Caco-2 (cell line): ENCODE measurements around the gene USP17L28. TPM values are rescaled to one million over a fixed set of nuclear protein-coding genes. Genes with fewer than 3 reads are reported as not detected.
"Not testable (repeated sequence)": the region's sequence is repeated elsewhere in the genome, so short reads cannot be mapped to it uniquely, and the experiment has no call there.

Source experiments
- BruUV-seq: library from RNA; stranded (reverse); fragments of 400-500 nt; replicated peaks from 2 replicates; lab custom pipeline; 2021; lab: Mats Ljungman, UMichigan
- CTCF ChIA-PET: fragments of 300-600 bp; sonication (Branson Sonifier 250); formaldehyde crosslinking; loops from one replicate; lab custom pipeline; 2022; ENCODE audit warnings: antibody characterized with exemption; lab: Charles Lee
- POLR2A ChIA-PET: fragments of 300-600 bp; sonication (Branson Sonifier 250); formaldehyde crosslinking; loops from one replicate; lab custom pipeline; 2022; ENCODE audit warnings: antibody characterized with exemption; lab: Charles Lee
- DNase-seq, 2 experiments: peaks; one replicate each; pipeline versions ENCODE4 v3.0.0 to v3.0.0-alpha.2; 2020 to 2022
- H3K27me3 ChIP-seq: replicated peaks from 2 replicates; pipeline ENCODE4 v1.6.0; 2011; ENCODE audit warnings: low read length; ENCODE audit not compliant: control insufficient read depth, insufficient read depth
- H3K36me3 ChIP-seq: 2 replicates; pipeline ENCODE4 v1.5.1; 2011; ENCODE audit warnings: low read length; ENCODE audit not compliant: control insufficient read depth, insufficient read depth
- H3K4me1 ChIP-seq: fragments of 250-450 bp; sonication (Bioruptor Pico); 2 replicates; pipeline ENCODE4 v1.5.1; 2020; ENCODE audit warnings: mild to moderate bottlenecking
- H3K4me3 ChIP-seq: 2 replicates; pipeline ENCODE4 v1.5.1; 2011; ENCODE audit warnings: low read depth, mild to moderate bottlenecking, control low read depth, low read length
- H3K9me3 ChIP-seq: fragments of 250-450 bp; sonication (Bioruptor Pico); 2 replicates; pipeline ENCODE4 v1.5.1; 2020; ENCODE audit warnings: mild to moderate bottlenecking, moderate library complexity
- H3K27ac Mint-ChIP-seq: one replicate; pipeline ENCODE4 v1.8.0; 2022; ENCODE audit warnings: mixed read lengths; ENCODE audit not compliant: unreplicated experiment
- H3K27me3 Mint-ChIP-seq: one replicate; pipeline ENCODE4 v1.8.0; 2022; ENCODE audit warnings: mixed read lengths; ENCODE audit not compliant: insufficient read depth, unreplicated experiment
- H3K36me3 Mint-ChIP-seq: one replicate; pipeline ENCODE4 v1.8.0; 2022; ENCODE audit warnings: mild to moderate bottlenecking, mixed read lengths; ENCODE audit not compliant: insufficient read depth, unreplicated experiment
- H3K4me1 Mint-ChIP-seq: one replicate; pipeline ENCODE4 v1.8.0; 2022; ENCODE audit warnings: low read depth, mixed read lengths; ENCODE audit not compliant: unreplicated experiment
- H3K4me3 Mint-ChIP-seq: one replicate; pipeline ENCODE4 v1.8.0; 2022; ENCODE audit warnings: mild to moderate bottlenecking, moderate library complexity, mixed read lengths; ENCODE audit not compliant: unreplicated experiment
- H3K9me3 Mint-ChIP-seq: one replicate; pipeline ENCODE4 v1.8.0; 2022; ENCODE audit warnings: mixed read lengths; ENCODE audit not compliant: unreplicated experiment
- CTCF ChIP-seq, 2 experiments: fragments of 200-600 bp in 1 of 2; IDR thresholded peaks; 1 replicate in 1 of 2; 2 replicates in 1 of 2; pipeline versions ENCODE4 v1.5.1 to v1.8.0; 2011 to 2022; ENCODE audit warnings: antibody characterized with exemption in 1 of 2, control low read depth in 1 of 2, inconsistent platforms in 1 of 2, low read depth in 1 of 2, low read length in 1 of 2, mild to moderate bottlenecking in 1 of 2, moderate library complexity in 1 of 2; ENCODE audit not compliant: insufficient read depth in 1 of 2, severe bottlenecking in 1 of 2, unreplicated experiment in 1 of 2
- intact Hi-C: fragments of 100-400 bp; cut with micrococcal nuclease; formaldehyde crosslinking; loops from one replicate; pipeline ENCODE4 v1.10.0; 2022; ENCODE audit not compliant: unreplicated experiment
- total RNA-seq: library from RNA; stranded (reverse); gene quantifications from 2 replicates; pipeline ENCODE4 v1.2.3, GENCODE V29; 2022

USP17L28 gene
- total RNA-seq, 1 experiment from 2014 or later = not detected

DNA sequence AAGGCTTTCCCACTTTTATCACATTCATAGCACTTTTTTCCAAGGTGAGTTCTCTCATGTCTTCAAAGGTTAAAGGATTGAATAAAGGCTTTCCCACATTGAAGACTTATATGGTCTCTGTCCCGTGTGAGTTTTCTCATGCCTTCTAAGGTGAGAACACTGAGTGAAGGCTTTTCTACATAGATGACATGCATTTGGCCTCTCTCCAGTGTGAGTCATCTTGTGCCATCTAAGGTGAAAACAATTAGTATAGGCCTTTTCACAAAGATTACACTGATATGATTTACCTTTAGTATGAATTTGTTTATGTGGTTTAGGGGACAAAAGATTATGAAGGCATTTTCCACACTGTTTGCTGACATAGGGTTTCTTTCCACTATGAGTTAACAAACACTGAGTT lies 35.4 kb downstream of the USP17L28 start:
- H3K4me1 Mint-ChIP-seq = no peaks in the 10 kb centered on the region
- H3K36me3 Mint-ChIP-seq = no peaks in the 10 kb centered on the region
- Histone ChIP-seq H3K36me3 (no peaks in the 10 kb centered on the region), H3K9me3 (no peaks in the 10 kb centered on the region), H3K4me1 (no peaks in the 10 kb centered on the region), H3K27me3 (no peaks in the 10 kb centered on the region), H3K4me3 (no peak overlapping the region)
- no peak overlapping the region for H3K27ac Mint-ChIP-seq
- TF ChIP-seq CTCF (IDR thresholded peaks at IDR 0.05; ENCODE audit: insufficient read depth in 1 of 2, low read depth in 1 of 2, low read length in 1 of 2, severe bottlenecking in 1 of 2, unreplicated experiment in 1 of 2) = no peak
- ChIA-PET POLR2A (no interaction called here), CTCF (no interaction called here)
- BruUV-seq = no TSS peak
- intact Hi-C loops = no loop called here
- H3K27me3 Mint-ChIP-seq = peaks cover 6% of the 10 kb centered on the region
- no peaks in the 10 kb centered on the region for H3K9me3 Mint-ChIP-seq
- DNase-seq = no peak
- H3K4me3 Mint-ChIP-seq = no peak overlapping the region

- H3K4me1 ChIP-seq, H3K4me1 Mint-ChIP-seq, BruUV-seq, H3K27me3 ChIP-seq, H3K9me3 Mint-ChIP-seq, H3K27me3 Mint-ChIP-seq, CTCF ChIA-PET, DNase-seq, POLR2A ChIA-PET, H3K36me3 Mint-ChIP-seq, H3K9me3 ChIP-seq, H3K4me3 Mint-ChIP-seq, H3K27ac Mint-ChIP-seq, intact Hi-C loops, H3K36me3 ChIP-seq, H3K4me3 ChIP-seq: not testable (repeated sequence)
Measured at GRCh38 chr4:9389001-9389400, 40.3 kb downstream of the USP17L28 start.

Other genes starting within 250 kb of the USP17L28 start
- gene FAM90A26, start 178.5 kb upstream of the USP17L28 start, total RNA-seq = not detected in 2 replicates
- not detected in 2 replicates for gene USP17L10, start 138.2 kb upstream of the USP17L28 start, total RNA-seq
- not detected in 2 replicates for gene USP17L11, start 133.5 kb upstream of the USP17L28 start, total RNA-seq
- gene USP17L12, start 128.7 kb upstream of the USP17L28 start, total RNA-seq = not detected in 2 replicates
- gene USP17L13, start 124.0 kb upstream of the USP17L28 start, total RNA-seq = not detected in 2 replicates
- gene USP17L15, start 114.5 kb upstream of the USP17L28 start, total RNA-seq = not detected in 2 replicates
- gene USP17L17, start 105.0 kb upstream of the USP17L28 start, total RNA-seq = not detected in 2 replicates
- gene USP17L18, start 100.3 kb upstream of the USP17L28 start, total RNA-seq = not detected in 2 replicates
- not detected in 2 replicates for gene USP17L19, start 95.5 kb upstream of the USP17L28 start, total RNA-seq
- gene USP17L20, start 90.8 kb upstream of the USP17L28 start, total RNA-seq = not detected in 2 replicates
- gene USP17L21, start 86.0 kb upstream of the USP17L28 start, total RNA-seq = not detected in 2 replicates
- gene USP17L22, start 81.3 kb upstream of the USP17L28 start, total RNA-seq = not detected in 2 replicates
- gene USP17L24, start 23.7 kb upstream of the USP17L28 start, total RNA-seq = not detected in 2 replicates
- gene USP17L25, start 19.0 kb upstream of the USP17L28 start, total RNA-seq = not detected in 2 replicates
- not detected in 2 replicates for gene USP17L26, start 14.2 kb upstream of the USP17L28 start, total RNA-seq
- gene USP17L5, start 9.5 kb upstream of the USP17L28 start, total RNA-seq = not detected in 2 replicates
- gene USP17L27, start 4.7 kb upstream of the USP17L28 start, total RNA-seq = not detected in 2 replicates
- not detected in 2 replicates for gene USP17L29, start 4.7 kb downstream of the USP17L28 start, total RNA-seq
- gene USP17L30, start 14.2 kb downstream of the USP17L28 start, total RNA-seq = not detected in 2 replicates
- gene DEFB131A, start 95.5 kb downstream of the USP17L28 start, total RNA-seq = not detected in 2 replicates